IPS-18c (cell line): Measurements from ENCODE around the gene OR2M2.

Source experiments
- H3K4me3 ChIP-seq: 2 replicates; pipeline ENCODE4 v1.7.0; 2013; ENCODE audit warnings: low read depth, mild to moderate bottlenecking, low read length, moderate library complexity; ENCODE audit not compliant: insufficient read depth
- H3K9me3 ChIP-seq: one replicate; pipeline ENCODE4 v1.6.1; 2013; ENCODE audit warnings: mild to moderate bottlenecking, low read length, moderate library complexity; ENCODE audit not compliant: control insufficient read depth, insufficient read depth

OR2M2 gene

DNA sequence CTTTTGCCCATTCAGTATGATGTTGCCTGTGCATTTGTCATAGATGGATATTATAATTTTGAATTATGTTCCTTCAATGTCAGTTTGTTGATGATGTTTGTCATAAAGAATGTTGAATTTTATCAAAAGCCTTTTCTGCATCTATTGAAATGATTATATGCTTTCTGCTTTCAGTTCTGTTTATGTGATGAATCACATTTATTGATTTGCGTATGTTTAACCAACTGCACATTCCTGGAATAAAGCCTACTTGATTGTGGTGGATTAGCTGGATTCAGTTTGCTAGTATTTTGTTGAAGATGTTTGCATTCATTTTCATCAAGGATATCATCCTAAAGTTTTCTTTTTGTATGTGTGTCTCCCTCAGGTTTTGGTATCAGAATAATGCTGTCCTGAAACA, 50.9 kb downstream of the OR2M2 start:
- Histone ChIP-seq H3K9me3 (no peaks in the 10 kb centered on the region), H3K4me3 (no peak overlapping the region)

- H3K4me3 ChIP-seq: no peak overlapping the region
- no peaks in the 10 kb centered on the region for H3K9me3 ChIP-seq
These were observed 54.8 kb downstream of the OR2M2 start for GRCh38 chr1:248229360-248229908.
